Stimulated activated CD4-positive, alpha-beta T cell treated with anti-CD3 and anti-CD28 coated beads, Interleukin-12 subunit alpha, Interleukin-12 subunit beta, amount 100 ng/mL, for 4 hours (primary cell): ENCODE measurements around the gene CHST8.
"Not testable (repeated sequence)": the region's sequence is repeated elsewhere in the genome, so short reads cannot be mapped to it uniquely, and the experiment has no call there.

Experiments
- DNase-seq: peaks from one replicate; pipeline ENCODE4 v3.0.0-alpha.2; 2020

Gene CHST8

DNA sequence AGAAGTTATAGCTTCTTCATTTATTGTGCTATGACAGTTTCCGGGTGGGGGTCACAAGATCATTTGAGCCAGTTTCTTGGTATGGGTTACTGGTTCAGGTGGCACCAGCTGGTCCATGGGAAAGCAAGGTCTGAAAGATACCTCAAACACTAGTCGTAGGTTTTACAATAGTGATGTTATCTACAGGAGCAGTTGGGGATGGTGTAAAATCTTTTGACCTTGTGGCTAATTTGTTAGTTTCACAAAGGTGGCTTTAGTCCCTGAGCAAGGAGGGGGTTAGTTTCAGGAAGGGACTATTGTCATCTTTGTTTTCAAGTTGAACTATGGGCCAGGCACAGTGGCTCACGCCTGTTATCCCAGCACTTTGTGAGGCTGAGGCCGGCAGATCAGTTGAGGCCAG lies 24.6 kb downstream of the CHST8 start:
- no peak for DNase-seq

DNA sequence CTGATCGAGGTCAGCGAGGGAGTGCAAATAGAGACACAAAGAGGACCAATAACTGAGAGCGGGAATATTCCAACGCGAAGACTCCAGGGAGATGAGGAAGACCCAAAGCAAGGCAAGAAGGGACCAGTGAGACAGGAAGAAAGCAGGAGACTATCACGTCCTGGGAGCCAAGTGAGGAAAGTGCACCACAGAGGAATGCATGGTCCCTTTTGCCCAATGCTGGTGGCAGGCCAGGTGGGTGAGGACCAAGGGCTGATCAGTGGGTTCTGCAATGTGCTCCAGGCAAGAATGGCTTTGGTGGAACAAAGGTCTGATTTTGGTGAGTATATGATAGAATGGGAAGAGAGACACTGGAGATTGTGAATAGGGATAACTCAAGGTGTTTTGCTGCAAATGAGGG lies 25.4 kb downstream of the CHST8 start:
- no peak for DNase-seq

DNA sequence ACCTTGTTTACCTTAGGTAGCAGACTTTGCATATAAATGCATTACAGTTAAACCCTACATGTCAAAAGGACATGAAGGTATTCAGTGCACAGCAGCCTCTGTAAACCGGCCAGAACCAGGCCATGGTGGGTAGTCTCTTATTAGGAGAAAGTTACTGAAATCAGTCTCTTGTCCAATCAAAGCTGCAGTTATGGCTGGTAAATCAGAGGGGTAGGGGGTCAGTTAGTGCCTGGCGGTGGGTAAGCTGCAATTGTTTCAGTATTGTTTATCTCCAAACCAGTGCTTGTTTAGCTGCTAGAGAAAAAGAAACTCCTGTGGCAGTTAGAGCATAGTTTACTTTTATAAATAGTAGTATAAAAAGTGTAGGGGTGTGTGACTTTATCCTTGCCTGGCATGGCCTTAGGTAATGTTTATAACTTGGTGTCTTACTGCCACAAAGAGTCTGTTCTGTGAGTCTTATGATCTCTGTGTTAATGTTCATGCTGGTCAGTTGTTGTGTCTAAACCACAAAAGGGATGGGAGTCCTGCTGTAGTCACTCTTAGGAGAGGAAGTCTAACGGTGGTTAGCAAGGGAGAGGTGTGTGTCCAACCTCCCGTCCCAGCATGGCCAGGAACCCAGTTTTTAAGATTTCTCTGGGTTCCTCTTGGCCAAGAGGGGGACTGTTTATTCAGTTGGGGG lies 28.0 kb downstream of the CHST8 start:
- no peak for DNase-seq

GRCh38 chr19:33653684-33654083 lies 31.9 kb downstream of the CHST8 start:
- DNase-seq, result no peak

DNA sequence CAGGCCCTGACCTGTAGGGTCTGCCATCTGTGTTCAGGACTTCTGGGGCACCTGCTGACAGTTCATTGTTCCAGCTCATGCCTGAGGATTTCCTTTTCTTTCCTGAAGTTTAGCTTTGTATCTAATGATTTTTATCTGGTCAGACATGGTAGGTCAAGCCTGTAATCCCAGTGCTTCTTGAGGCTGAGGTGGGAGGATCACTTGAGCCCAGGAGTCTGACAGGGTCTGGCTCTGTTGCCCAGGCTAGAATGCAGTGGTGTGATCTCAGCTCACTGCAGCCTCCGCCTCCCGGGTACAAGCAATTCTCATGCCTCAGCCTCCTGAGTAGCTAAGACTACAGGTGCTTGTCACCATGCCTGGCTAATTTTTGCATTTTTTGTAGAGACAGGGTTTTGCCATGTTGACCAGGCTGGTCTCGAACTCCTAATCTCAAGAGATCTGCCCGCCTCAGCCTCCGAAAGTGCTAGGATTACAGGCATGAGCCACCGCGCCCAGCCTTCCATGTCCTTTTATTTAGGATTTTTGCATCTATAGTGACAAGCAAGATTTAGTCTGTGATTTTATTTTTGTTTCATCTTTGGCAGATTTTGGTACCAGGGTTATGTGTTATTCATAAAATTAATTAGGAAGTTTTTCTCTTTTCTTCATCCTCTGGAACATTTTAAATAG lies 33.2 kb downstream of the CHST8 start:
- no peak for DNase-seq

DNA sequence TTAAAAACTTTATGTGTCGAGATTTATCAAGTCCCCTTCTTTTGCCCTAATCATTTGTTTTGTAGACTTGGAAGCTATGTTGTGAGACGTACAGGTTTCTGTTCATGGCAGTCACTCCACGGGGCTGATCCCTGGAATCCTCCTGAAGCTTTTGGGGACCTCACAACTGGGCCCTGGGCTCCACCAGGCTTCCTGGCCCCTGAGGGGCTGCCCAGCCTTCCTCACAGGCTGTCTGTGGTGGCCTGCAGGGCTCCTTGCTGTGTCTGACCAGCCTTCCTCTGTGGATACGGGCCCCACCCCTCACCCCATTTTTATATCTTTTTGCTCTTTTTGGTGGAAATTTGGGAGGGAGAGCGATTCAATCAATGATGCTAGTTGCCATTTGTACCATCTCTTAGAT lies 38.1 kb downstream of the CHST8 start:
- no peak for DNase-seq

DNA sequence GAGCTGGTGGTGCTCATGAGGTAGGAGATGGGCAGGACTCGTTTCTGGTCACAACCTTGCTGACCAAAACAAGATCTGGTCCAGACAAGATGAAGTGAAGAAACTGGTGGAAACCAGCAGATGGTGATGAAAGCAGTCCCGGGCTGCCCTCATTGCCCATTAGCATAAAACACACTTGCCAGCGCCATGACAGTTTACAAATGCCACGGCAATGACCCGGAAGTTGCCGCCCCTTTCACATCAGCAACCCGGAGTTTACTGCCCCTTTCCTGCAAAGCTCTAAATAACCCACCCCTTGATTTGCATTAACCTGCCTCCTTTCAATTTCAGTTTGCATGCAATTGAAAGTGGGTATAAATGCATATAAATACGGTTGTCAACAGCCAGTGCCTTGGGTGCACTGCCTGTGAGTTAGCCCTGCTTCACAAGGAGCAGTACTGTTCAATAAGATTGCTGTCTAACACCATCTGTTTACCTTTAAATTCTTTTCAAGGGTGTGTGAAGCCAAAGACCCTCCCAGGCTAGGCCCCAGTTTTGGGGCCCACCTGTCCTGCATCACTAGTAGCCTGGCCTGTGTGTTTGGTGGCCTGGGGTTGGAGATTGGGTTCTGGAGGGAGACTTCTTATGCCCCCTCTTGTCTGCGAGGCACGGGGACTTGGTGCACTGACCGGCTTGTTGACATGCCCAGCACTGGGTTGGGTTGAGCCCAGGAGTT lies 38.8 kb downstream of the CHST8 start:
- DNase-seq, result no peak

DNA sequence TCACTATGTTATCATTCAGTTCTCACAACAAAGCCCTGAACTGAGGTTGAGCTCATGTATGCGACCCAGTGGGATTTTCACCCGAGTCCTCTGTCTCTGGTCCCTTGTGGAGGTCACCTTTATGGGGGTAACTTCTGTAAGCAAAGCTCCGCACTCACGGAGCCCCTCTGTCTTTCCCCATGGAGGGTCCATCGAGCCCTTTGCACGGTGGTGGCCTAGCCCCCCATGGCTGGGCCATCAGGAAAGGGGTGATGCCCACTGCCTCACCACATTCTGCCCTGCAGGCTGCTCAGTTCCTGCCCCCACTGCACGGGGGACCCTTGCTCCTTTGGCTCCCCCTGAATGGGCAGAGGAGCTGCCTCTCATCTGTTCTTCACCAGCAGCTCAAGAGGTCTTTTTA lies 39.6 kb downstream of the CHST8 start:
- no peak for DNase-seq

- DNase-seq, result no peak
Measured at GRCh38 chr19:33662391-33663092, 40.8 kb downstream of the CHST8 start.

DNA sequence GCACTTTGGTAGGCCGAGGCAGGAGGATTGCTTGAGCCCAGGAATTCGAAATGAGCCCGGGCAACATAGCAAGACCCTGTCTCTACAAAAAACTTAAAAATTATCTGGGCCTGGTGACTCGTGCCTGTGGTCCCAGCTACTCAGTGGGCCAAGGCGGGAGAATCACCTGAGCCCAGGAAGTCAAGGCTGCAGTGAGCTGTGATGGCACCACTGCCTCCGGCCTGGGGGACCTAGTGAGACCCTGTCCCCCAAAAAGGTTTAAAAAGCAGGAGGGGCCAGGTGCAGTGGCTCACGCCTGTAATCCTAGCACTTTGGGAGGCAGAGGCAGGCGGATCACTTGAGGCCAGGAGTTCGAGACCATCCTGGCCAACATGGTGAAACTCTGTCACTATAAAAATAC lies 41.6 kb downstream of the CHST8 start:
- not testable (repeated sequence) for DNase-seq

DNA sequence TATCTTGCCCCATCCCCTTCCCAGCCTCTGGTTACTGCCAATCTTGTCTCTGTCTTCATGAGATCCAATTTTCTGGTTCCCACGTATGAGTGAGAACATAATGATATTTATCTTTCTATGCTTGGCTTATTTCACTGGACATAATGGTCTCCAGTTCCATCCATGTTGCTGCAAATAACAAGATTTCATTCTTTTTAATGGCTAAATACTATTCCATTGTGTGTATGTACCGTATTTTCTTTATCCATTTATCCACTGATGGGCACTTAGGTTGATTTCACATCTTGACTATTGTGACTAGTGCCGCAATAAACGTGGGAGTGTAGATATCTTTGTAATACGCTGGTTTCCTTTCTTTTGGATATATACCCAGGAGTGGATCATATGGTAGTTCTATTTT lies 43.0 kb downstream of the CHST8 start:
- DNase-seq, result no peak

DNA sequence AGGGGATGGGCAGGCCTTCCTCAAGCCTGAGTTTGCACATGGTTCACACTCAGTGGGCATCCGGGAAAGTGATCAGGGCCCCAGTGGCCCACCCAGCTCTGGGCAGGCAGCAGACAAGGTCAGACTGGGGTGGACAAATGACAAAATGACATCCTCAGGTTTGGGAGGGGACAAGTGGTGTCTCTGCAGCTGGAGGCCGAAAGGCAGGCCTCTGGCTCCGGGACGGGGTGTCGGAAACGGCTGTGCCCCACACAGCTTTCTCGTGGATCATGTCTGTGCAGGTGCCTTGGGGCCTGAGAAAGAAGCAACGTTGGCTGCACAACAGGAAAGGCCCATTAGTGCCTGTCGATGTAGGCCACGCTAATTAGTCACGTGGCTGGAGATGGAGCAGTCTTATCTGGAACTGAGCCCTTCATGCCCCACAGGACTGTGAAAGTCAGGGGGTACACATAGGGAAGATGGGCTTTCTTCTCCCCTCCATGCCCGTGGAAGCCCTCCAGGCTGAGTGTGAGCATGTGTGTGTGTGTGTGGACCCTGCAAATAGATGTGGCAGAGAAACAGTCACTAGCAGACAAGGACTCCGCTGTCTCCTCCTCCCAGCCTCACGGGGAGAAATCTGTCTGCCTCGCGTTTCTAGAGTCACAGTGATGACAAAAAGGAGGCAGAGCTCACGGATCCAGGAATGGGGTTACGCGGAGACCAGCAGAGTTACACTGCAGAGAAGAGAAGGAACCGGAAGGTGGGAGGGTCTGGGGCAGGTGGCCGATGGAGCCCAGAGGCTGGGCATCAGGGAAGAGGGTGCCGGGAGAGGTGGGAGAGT lies 44.2 kb downstream of the CHST8 start:
- DNase-seq, result no peak

GRCh38 chr19:33667141-33667650 lies 45.4 kb downstream of the CHST8 start:
- no peak for DNase-seq

- DNase-seq, result no peak
Measured at GRCh38 chr19:33667881-33668280, 46.1 kb downstream of the CHST8 start.

DNA sequence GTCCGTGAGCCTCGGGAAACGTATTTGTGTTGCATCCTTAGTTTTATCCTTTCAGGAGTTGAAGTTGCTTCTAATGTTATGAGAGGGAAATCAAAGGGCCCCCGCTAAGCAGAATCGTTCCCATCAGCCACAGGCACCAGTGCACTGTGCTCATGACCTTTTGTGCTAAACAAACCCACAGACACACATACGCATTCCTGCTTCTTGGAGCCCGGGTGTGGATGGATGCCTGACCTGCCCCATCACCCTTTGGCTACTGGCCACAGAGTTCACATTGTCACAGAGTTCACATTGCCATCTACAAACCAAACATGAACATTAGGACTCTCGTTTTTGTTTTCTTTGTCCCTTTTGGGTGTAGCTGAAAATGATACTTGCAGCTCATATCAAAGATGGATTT lies 47.2 kb downstream of the CHST8 start:
- DNase-seq, result no peak

- no peak for DNase-seq
Measured at GRCh38 chr19:33669376-33669775, 47.6 kb downstream of the CHST8 start.

GRCh38 chr19:33670398-33670797 lies 48.6 kb downstream of the CHST8 start:
- DNase-seq, result no peak

DNA sequence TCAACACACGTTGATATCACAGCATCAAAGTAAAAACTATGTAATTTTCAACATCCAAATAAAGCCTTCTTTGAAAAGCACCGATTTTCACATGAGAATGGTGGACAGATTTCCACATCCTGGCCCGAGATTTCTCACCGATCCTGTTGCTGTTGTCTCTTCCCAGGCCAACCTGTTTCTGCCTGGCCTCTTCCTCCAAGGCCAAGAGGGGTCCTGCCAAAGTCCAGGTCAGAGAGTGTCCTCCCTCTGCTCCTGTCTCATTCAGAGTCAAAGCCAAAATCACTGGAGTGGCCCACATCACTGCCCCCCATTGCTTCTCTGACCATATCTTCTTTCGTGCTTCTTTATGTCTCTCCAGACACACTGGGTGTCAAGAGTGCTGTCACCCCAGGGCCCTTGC lies 49.5 kb downstream of the CHST8 start:
- DNase-seq, result no peak

GRCh38 chr19:33673258-33673875 lies 51.6 kb downstream of the CHST8 start:
- DNase-seq, result no peak

- DNase-seq, result no peak
Measured at GRCh38 chr19:33673996-33674625, 52.4 kb downstream of the CHST8 start.

GRCh38 chr19:33674626-33675367 lies 53.0 kb downstream of the CHST8 start:
- no peak for DNase-seq
